GM19043 (cell line): ENCODE results near the gene S100A7A.
"Not testable (repeated sequence)": the region's sequence is repeated elsewhere in the genome, so short reads cannot be mapped to it uniquely, and the experiment has no call there.

ENCODE experiments used
- ATAC-seq: cut with Tn5 transposase; IDR thresholded peaks from one replicate; pipeline ENCODE4 v1.9.1; 2021; ENCODE audit warnings: low read depth; ENCODE audit not compliant: unreplicated experiment

Gene S100A7A

DNA sequence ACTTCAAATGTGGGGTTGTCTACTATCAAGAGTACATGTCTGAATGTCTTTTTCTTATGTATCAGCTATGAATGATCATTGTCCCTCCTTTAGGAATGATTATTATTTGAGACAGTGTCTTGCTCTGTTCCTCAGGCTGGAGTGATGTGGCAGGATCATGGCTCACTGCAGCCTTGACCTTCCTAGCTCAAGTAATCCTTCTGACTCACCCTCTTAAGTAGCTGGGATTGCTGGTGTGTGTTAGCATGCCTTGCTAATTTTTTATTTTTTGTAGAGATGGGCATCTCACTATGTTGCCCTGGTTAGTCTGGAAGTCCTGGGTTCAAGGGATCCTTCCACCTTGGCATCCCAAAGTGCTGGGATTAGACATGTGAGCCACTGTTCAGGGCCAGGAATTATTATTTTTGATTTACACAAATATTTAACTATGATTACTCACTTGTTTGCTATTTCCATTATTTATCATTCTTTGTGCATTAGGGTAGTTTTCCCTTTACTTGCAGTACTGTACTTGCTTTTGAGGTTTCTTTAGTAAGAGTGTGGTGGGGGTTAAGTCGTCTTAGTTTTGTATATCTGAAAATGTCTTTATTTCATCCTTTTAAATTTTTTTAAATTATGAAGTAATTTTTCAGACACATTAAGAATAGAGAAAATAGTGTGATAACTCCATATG, 31.3 kb downstream of the S100A7A start:
- no peak for ATAC-seq

DNA sequence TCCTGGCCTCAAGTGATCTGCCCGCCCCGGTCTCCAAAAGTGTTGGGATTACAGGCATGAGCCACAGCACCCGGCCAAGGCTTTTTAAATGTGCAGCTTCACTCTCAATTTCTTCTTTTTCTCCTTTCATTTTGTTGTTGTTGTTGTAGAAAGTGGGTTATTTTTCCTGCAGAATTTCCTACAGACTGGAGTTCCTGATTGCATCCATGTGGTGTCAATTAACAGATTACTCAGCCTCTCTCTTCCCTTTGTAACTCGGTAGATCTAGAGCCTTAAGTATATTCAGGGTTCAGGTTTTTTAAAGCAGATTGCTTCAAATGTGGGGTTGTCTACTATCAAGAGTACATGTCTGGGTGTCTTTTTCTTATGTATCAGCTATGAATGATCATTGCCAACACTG, 32.5 kb downstream of the S100A7A start:
- not testable (repeated sequence) for ATAC-seq

DNA sequence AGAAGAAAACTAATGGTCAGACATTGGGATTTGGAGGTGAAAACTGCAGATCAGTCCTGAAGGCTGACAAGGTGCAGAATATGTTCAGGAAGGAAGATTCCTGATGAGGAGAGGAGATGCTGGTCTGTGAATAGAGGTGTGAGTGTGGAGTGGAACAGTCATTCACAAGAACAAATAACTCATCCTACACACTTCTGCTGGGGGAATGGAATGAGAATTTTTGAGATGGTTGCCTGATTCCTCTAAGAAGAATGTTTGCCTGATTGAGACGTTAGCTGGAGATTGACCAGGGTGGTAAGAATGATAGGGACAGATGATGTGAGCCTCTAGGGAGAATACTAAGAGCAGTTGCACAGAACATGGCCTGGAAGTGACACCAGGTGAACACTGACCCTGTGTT, 40.1 kb downstream of the S100A7A start:
- ATAC-seq = no peak

DNA sequence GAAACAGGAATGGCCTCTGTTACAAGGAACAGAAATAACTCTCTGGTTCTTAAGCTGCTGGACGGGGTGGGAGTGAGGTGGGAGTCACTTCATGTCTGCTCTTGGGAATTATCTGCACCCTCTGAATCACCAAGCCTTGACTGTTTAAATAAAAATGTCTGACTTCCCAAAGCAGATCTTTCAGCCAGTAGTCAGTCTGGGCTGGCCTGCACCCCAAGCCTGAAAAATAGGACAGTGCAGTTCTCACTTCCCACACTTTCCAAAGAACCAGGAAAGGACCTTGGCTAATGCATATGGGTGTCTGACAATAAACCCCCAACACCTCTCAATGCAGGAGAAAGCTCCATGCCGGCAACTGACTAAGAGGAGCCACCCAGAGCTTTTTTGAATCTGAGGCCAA, 43.3 kb downstream of the S100A7A start:
- ATAC-seq = no peak

DNA sequence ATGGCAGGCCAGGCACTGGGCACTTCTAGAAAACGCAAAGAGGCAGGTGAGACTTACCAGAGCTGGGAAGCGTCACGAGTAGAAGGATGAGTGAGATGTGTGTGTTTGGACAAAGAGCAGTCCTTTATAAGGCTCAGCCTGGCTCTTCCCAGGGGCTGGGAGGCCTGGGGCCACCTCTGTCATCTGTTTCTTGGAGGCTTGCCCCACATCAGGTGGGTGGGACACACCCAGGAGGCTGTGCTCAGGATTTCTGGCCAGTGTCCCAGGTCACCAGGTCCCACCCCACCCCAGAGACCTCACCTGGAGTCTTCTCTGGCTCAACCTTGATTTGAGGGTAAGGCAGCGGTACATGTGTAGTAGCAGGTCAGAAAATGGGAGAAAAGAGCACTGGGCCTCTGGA, 44.2 kb downstream of the S100A7A start, which contains the start of gene S100A7:
S100A7 (minus strand) TSS at position 101 of the 400 bp plus-strand sequence. CDS start 1,638 bp downstream, outside the sequence.
- ATAC-seq = no peak

DNA sequence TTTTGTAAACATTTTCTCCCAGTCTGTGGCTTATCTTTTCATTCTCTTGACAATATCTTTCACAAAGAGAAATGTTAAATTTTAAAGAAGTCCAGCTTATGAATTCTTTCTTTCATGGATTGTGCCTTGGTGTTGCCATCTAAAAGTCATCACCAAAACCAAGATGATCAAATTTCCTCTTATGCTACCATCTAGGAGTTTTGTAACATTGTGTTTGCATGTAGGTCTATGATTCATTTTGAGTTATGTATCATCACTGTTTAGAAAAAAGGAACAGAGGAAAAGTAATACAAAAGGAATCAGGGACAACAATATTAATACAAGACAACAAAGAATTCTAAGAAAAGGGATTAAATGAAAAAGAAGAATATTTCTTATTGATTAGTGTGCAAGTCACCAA, 46.4 kb downstream of the S100A7A start:
- ATAC-seq = not testable (repeated sequence)

DNA sequence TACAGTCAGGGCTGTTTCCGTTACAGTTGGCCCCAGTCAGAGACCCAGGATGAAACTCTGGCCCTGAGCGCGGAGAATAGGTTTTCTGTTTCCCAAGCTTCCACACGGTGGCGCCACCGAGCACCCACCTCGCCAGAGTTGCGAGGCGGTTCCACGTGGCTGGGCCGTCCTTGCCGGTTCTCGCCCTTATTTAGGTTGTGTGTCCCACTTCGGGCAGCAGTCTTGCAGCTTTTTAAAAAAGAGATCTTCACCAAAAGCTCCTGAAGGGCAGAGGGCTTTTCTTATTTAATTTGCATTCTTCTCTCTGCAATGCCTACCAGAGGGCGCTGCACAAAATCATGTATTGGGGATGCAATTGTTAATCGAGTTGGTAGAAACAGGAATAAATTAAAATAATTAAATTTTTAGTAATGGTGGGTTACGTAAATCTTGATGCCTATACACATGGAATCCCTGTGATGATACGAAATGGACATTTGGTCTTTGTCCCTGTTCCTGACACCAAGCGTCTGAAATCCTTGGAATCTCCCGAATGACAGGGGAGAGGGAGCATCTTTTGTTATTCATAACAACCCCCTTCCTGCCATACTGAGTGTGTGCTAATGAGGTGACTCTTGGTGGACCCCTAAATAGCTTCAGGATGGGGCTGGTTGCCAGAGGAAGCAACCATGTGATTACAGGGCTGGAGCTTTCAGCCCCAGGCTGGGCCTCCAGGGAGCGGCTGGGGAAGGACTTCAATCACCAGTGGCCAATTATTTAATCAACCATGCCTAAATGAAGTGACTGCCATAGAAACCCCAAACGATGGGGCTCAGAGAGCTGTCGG, 49.7 kb downstream of the S100A7A start:
- no peak for ATAC-seq

DNA sequence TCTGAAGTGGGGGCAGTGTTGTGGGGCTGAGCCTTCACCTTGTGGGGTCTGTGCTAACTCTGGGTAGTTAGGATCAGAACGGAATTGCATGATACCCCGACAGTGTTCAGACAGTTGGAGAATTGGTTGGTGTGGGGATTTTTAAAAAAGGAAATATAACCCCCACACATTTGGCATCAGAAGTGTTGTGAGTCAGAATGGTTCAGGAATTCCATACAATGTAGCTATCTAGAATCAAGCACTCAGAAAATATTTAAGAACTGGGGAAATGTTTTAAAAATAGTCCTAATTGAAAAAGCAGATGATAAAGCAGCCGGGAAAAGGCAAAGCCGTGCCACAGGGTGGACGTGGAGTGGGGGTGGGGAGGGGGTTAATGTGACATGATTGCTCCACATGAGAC, 50.6 kb downstream of the S100A7A start:
- ATAC-seq = no peak

DNA sequence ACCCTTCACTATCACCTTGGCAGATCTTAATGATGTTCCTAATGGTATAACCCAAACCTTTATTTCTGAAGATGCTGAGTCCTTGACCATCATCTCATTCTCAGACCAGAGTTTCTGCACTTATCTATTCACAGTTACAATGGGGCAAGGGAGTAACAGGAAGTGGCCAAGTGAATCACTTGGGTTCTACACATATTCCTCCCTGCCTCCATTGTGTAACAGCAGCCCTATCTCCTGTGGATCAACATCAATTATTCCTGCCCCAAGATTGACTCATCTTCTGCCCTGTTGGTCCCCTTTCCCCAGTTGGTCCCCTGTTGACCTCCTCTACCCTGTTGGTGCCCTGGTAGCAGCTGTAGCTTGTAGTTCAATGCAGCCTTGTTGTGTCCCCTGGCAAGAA, 54.4 kb downstream of the S100A7A start:
- ATAC-seq = no peak
